ENCODE results near the gene EPN3.

DNA sequence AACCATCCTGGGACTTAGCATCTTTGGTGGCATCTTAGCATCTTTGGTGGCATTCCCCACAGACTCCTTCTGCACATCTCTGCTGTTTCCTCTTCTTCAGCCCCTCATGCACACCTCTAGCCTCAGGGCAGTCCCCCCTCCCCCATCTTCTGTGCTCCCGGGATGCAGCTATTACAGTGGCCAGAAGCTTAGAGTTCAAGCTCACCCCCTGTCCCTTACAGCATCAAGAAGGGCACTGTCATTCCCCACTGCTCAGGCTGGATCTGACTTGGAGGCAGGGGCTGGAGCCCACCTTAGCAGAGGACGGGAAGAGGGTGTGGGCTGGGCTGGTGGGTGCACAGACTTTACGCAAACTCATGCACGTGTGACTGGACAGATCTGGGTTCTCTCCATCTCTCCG, 650 bp downstream of the EPN3 start:
- TF ChIP-seq POLR2AphosphoS5 (IDR thresholded peaks at IDR 0.05; ENCODE audit: low read depth, low read length) (no peak), YY1 (IDR thresholded peaks at IDR 0.05; ENCODE audit: extremely low read depth, insufficient replicate concordance, low read depth, low read length) (no peak), ELF1 (IDR thresholded peaks at IDR 0.05; ENCODE audit: borderline replicate concordance, low read depth) (no peak), TCF7L2 (IDR thresholded peaks at IDR 0.05; ENCODE audit: borderline replicate concordance, extremely low read depth, insufficient read depth, insufficient read length) (no peak), POLR2A (IDR thresholded peaks at IDR 0.05; ENCODE audit: borderline replicate concordance, extremely low read depth, insufficient read depth, insufficient read length) (no peak), SP1 (IDR thresholded peaks at IDR 0.05; ENCODE audit: low read depth) (no peak), CTCF (IDR thresholded peaks at IDR 0.05 in 2 of 3, conservative IDR thresholded peaks at IDR 0.05 in 1 of 3; ENCODE audit: borderline replicate concordance in 1 of 3, insufficient read depth in 1 of 3, low read depth in 2 of 3, low read length in 2 of 3) (no peak), MAX (IDR thresholded peaks at IDR 0.05) (no peak), ZFX (IDR thresholded peaks at IDR 0.05) (no peak), ZNF274 (IDR thresholded peaks at IDR 0.05; ENCODE audit: low read depth, low read length) (no peak)
- TF ChIP-seq, protein P1, sequence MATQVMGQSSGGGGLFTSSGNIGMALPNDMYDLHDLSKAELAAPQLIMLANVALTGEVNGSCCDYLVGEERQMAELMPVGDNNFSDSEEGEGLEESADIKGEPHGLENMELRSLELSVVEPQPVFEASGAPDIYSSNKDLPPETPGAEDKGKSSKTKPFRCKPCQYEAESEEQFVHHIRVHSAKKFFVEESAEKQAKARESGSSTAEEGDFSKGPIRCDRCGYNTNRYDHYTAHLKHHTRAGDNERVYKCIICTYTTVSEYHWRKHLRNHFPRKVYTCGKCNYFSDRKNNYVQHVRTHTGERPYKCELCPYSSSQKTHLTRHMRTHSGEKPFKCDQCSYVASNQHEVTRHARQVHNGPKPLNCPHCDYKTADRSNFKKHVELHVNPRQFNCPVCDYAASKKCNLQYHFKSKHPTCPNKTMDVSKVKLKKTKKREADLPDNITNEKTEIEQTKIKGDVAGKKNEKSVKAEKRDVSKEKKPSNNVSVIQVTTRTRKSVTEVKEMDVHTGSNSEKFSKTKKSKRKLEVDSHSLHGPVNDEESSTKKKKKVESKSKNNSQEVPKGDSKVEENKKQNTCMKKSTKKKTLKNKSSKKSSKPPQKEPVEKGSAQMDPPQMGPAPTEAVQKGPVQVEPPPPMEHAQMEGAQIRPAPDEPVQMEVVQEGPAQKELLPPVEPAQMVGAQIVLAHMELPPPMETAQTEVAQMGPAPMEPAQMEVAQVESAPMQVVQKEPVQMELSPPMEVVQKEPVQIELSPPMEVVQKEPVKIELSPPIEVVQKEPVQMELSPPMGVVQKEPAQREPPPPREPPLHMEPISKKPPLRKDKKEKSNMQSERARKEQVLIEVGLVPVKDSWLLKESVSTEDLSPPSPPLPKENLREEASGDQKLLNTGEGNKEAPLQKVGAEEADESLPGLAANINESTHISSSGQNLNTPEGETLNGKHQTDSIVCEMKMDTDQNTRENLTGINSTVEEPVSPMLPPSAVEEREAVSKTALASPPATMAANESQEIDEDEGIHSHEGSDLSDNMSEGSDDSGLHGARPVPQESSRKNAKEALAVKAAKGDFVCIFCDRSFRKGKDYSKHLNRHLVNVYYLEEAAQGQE (IDR thresholded peaks at IDR 0.05; ENCODE audit: low read depth) = no peak
